K562 (cell line): Measurements from ENCODE around the gene PLD1. TPM values are rescaled to one million over a fixed set of nuclear protein-coding genes. Genes with fewer than 3 reads are reported as not detected.

ENCODE experiments used
- BHLHE40 ChIP-seq: IDR thresholded peaks from 2 replicates; pipeline ENCODE4 v1.6.1; 2011; ENCODE audit warnings: low read length, improper control_type of control experiment
- BRCA1 ChIP-seq, 2 experiments: fragments of 450-650 bp in 1 of 2; sonication (generic) in 1 of 2; formaldehyde crosslinking in 1 of 2; IDR thresholded peaks; 2 replicates each; pipeline versions ENCODE4 v1.5.0 to v1.6.1; 2017 to 2020; ENCODE audit warnings: mild to moderate bottlenecking in 1 of 2, missing genetic modification reagents in 1 of 2
- CHD7 ChIP-seq: fragments of 200-600 bp; sonication (generic); IDR thresholded peaks from one replicate; pipeline ENCODE4 v1.6.1; 2012; ENCODE audit warnings: mild to moderate bottlenecking, low read depth, low read length, inconsistent platforms
- CTCF ChIP-seq, 3 experiments: IDR thresholded peaks in 2 of 3; conservative IDR thresholded peaks in 1 of 3; 2 replicates each; pipeline ENCODE4 v1.5.1; 2011 to 2012; ENCODE audit warnings: low read length in 3 of 3, mild to moderate bottlenecking in 3 of 3, control low read depth in 2 of 3, improper control_type of control experiment in 1 of 3, inconsistent platforms in 1 of 3, low read depth in 1 of 3, mixed read lengths in 1 of 3, moderate library complexity in 1 of 3; ENCODE audit not compliant: insufficient read depth in 2 of 3
- ELF4 ChIP-seq: fragments of 450-650 bp; formaldehyde crosslinking; IDR thresholded peaks from 2 replicates; pipeline ENCODE4 v1.4.0; 2022; ENCODE audit warnings: missing genetic modification characterization
- GTF3C2 ChIP-seq: IDR thresholded peaks from 3 replicates; pipeline ENCODE4 v1.6.1; 2011; ENCODE audit warnings: borderline replicate concordance, mild to moderate bottlenecking, moderate library complexity; ENCODE audit not compliant: insufficient read length; ENCODE audit errors: extremely low read depth
- HMGN3 ChIP-seq: IDR thresholded peaks from 2 replicates; pipeline ENCODE4 v1.6.1; 2011; ENCODE audit warnings: borderline replicate concordance, low read depth, mild to moderate bottlenecking, mixed read lengths, low read length; ENCODE audit not compliant: insufficient read length; ENCODE audit errors: extremely low read depth
- NFIX ChIP-seq: fragments of 250-450 bp; sonication (Bioruptor Pico); IDR thresholded peaks from 2 replicates; pipeline ENCODE4 v1.4.0; 2020; ENCODE audit warnings: low read depth, mild to moderate bottlenecking, moderate library complexity
- RAD21 ChIP-seq, 2 experiments: fragments of 250-450 bp in 1 of 2; fragments of 450-650 bp in 1 of 2; sonication (Bioruptor Pico) in 1 of 2; formaldehyde crosslinking in 1 of 2; IDR thresholded peaks in 1 of 2; conservative IDR thresholded peaks in 1 of 2; 2 replicates each; pipeline versions ENCODE4 v1.4.0 to v1.8.0; 2020 to 2022; ENCODE audit warnings: mild to moderate bottlenecking in 2 of 2, moderate library complexity in 1 of 2
- ZKSCAN8 ChIP-seq: fragments of 200-800 bp; sonication (Bioruptor generic); IDR thresholded peaks from 2 replicates; pipeline ENCODE4 v1.6.1; 2016; ENCODE audit warnings: missing genetic modification characterization, missing compliant biosample characterization
- ZNF24 ChIP-seq: fragments of 450-650 bp; IDR thresholded peaks from 2 replicates; pipeline ENCODE4 v1.6.1; 2016
- polyA plus RNA-seq, 8 experiments: library from polyadenylated mRNA; depleted of rRNA in 4 of 8; stranded (reverse) in 5 of 8; unstranded in 3 of 8; fragments of >200 nt; fragmentation: Nextera tagmentation in 2 of 8; fragmentation: Illumina TruSeq in 1 of 8; extraction: Ambion mirVana in 2 of 8; extraction: Trizol in 1 of 8; gene quantifications; 2 replicates each; pipeline versions ENCODE4 v1.2.1 to v1.2.3, GENCODE V29; 2011 to 2014; ENCODE audit warnings: inconsistent platforms in 1 of 8, missing spikeins in 1 of 8
- total RNA-seq, 7 experiments: library from RNA; depleted of rRNA in 6 of 7; stranded (reverse); fragments of >200 nt in 6 of 7; fragmentation: Illumina TruSeq in 2 of 7; extraction: Trizol in 2 of 7; gene quantifications; 2 replicates each; pipeline versions ENCODE4 v1.2.1 to v1.2.3, GENCODE V29; 2011 to 2021; ENCODE audit warnings: low replicate concordance in 1 of 7

Gene PLD1
- total and polyA plus RNA-seq, 9 of the 15 experiments (the other 6 are each of a cell fraction or from before 2014, with no cell fraction given) = 8.4 to 26.1 (median 18.6) TPM

GRCh38 chr3:171558188-171558696 is 252.0 kb downstream of the PLD1 start (continued):
- no peak for TF ChIP-seq CHD7
- TF ChIP-seq ZNF24 = no peak
- TF ChIP-seq NFIX = no peak
- no peak for TF ChIP-seq HMGN3
- no peak for TF ChIP-seq GTF3C2
- 0 out of 6 replicates have a peak, but pooled peaks of 2 of the 3 experiments have one; percentile 1 to 9 for TF ChIP-seq CTCF (IDR thresholded peaks at IDR 0.05 in 2 of 3, conservative IDR thresholded peaks at IDR 0.05 in 1 of 3; ENCODE audit: insufficient read depth in 2 of 3, low read depth in 1 of 3, low read length in 3 of 3)
- TF ChIP-seq RAD21 (CRISPR knock-in tag; conservative IDR thresholded peaks at IDR 0.05 in 1 of 2, IDR thresholded peaks at IDR 0.05 in 1 of 2) = peak; percentile 10 to 44; a peak in 2 of 4 replicates
- TF ChIP-seq ELF4 (CRISPR knock-in tag) = no peak
- no peak for TF ChIP-seq BHLHE40
- no peak for TF ChIP-seq BRCA1 (IDR thresholded peaks at IDR 0.05)
- no peak for TF ChIP-seq BRCA1 (CRISPR knock-in tag; IDR thresholded peaks at IDR 0.05)
- TF ChIP-seq ZKSCAN8 = no peak
